H9 (cell line): Measurements from ENCODE around the gene EXOC3L1. TPM values are rescaled to one million over a fixed set of nuclear protein-coding genes. Genes with fewer than 3 reads are reported as not detected.

Source experiments
- DNase-seq: peaks from one replicate; pipeline ENCODE4 v3.0.0-alpha.2; 2017
- H2AFZ ChIP-seq: one replicate; pipeline ENCODE4 v1.6.1; 2013; ENCODE audit warnings: mild to moderate bottlenecking, low read length, control low read depth, moderate library complexity
- H2AK5ac ChIP-seq: 2 replicates; pipeline ENCODE4 v1.6.1; 2013; ENCODE audit warnings: low read length, control low read depth, mixed read lengths; ENCODE audit not compliant: insufficient read length
- H2BK120ac ChIP-seq: one replicate; pipeline ENCODE4 v1.6.1; 2013; ENCODE audit warnings: low read depth, mild to moderate bottlenecking, low read length, control low read depth, inconsistent platforms; ENCODE audit not compliant: poor library complexity, severe bottlenecking
- H2BK12ac ChIP-seq: 2 replicates; pipeline ENCODE4 v1.6.1; 2013; ENCODE audit warnings: low read length, control low read depth, mixed read lengths, low read depth; ENCODE audit not compliant: insufficient read length
- H2BK15ac ChIP-seq: 2 replicates; pipeline ENCODE4 v1.6.1; 2013; ENCODE audit warnings: low read depth, low read length, control low read depth
- H2BK20ac ChIP-seq: one replicate; pipeline ENCODE4 v1.6.1; 2013; ENCODE audit warnings: low read depth, mild to moderate bottlenecking, low read length, control low read depth, inconsistent platforms; ENCODE audit not compliant: poor library complexity, severe bottlenecking
- H2BK5ac ChIP-seq: 2 replicates; pipeline ENCODE4 v1.6.1; 2013; ENCODE audit warnings: low read length, control low read depth, mixed read lengths; ENCODE audit not compliant: insufficient read length
- H3K14ac ChIP-seq: 2 replicates; pipeline ENCODE4 v1.6.1; 2013; ENCODE audit warnings: low read length, control low read depth; ENCODE audit not compliant: insufficient read depth
- H3K18ac ChIP-seq: 2 replicates; pipeline ENCODE4 v1.6.1; 2013; ENCODE audit warnings: low read depth, mild to moderate bottlenecking, mixed read lengths, low read length, control low read depth; ENCODE audit not compliant: insufficient read length
- H3K23ac ChIP-seq: 2 replicates; pipeline ENCODE4 v1.6.1; 2013; ENCODE audit warnings: low read length, control low read depth, mixed read lengths, low read depth; ENCODE audit not compliant: insufficient read length
- H3K23me2 ChIP-seq: 2 replicates; pipeline ENCODE4 v1.6.1; 2013; ENCODE audit warnings: low read depth, mild to moderate bottlenecking, mixed read lengths, low read length, control low read depth; ENCODE audit not compliant: insufficient read length, poor library complexity, severe bottlenecking
- H3K27ac ChIP-seq: 2 replicates; pipeline ENCODE4 v1.5.1; 2013; ENCODE audit warnings: low read length, control low read depth, mixed read lengths, low read depth; ENCODE audit not compliant: insufficient read length
- H3K27me3 ChIP-seq: 2 replicates; pipeline ENCODE4 v1.6.1; 2013; ENCODE audit warnings: low read length, control low read depth, inconsistent platforms; ENCODE audit not compliant: insufficient read depth
- H3K4ac ChIP-seq: 2 replicates; pipeline ENCODE4 v1.6.1; 2013; ENCODE audit warnings: low read depth, mild to moderate bottlenecking, control low read depth, inconsistent platforms, low read length, moderate library complexity
- H3K4me1 ChIP-seq: 2 replicates; pipeline ENCODE4 v1.6.1; 2013; ENCODE audit warnings: low read length, control low read depth, inconsistent platforms; ENCODE audit not compliant: insufficient read depth
- H3K4me2 ChIP-seq: 2 replicates; pipeline ENCODE4 v1.6.1; 2013; ENCODE audit warnings: low read length, control low read depth, mixed read lengths; ENCODE audit not compliant: insufficient read length, insufficient read depth
- H3K56ac ChIP-seq: 2 replicates; pipeline ENCODE4 v1.6.1; 2013; ENCODE audit warnings: low read depth, mild to moderate bottlenecking, mixed read lengths, low read length, control low read depth; ENCODE audit not compliant: insufficient read length
- H3K79me1 ChIP-seq: 2 replicates; pipeline ENCODE4 v1.6.1; 2013; ENCODE audit warnings: low read depth, mild to moderate bottlenecking, moderate library complexity, low read length, control low read depth, inconsistent platforms; ENCODE audit not compliant: insufficient read depth, poor library complexity, severe bottlenecking
- H3K79me2 ChIP-seq: 2 replicates; pipeline ENCODE4 v1.6.1; 2013; ENCODE audit warnings: low read length, control low read depth, inconsistent platforms; ENCODE audit not compliant: insufficient read depth
- H3K9ac ChIP-seq: 2 replicates; pipeline ENCODE4 v1.6.1; 2013; ENCODE audit warnings: low read length, control low read depth, mixed read lengths; ENCODE audit not compliant: insufficient read length; ENCODE audit errors: extremely low read depth
- H3K9me3 ChIP-seq: one replicate; pipeline ENCODE4 v1.6.1; 2013; ENCODE audit warnings: low read depth, low read length, inconsistent platforms; ENCODE audit not compliant: control insufficient read depth
- H3T11ph ChIP-seq: one replicate; pipeline ENCODE4 v1.6.1; 2013; ENCODE audit warnings: mild to moderate bottlenecking, low read length, control low read depth, inconsistent platforms
- H4K20me1 ChIP-seq: one replicate; pipeline ENCODE4 v1.6.1; 2013; ENCODE audit not compliant: control insufficient read depth, insufficient read length, insufficient read depth
- H4K5ac ChIP-seq: 2 replicates; pipeline ENCODE4 v1.6.1; 2013; ENCODE audit warnings: low read depth, mild to moderate bottlenecking, mixed read lengths, low read length, control low read depth; ENCODE audit not compliant: insufficient read length
- H4K8ac ChIP-seq: replicated peaks from 2 replicates; pipeline ENCODE4 v1.6.1; 2013; ENCODE audit warnings: low read length, control low read depth, mixed read lengths, low read depth; ENCODE audit not compliant: insufficient read length
- H4K91ac ChIP-seq: 2 replicates; pipeline ENCODE4 v1.6.1; 2013; ENCODE audit warnings: low read depth, mild to moderate bottlenecking, moderate library complexity, mixed read lengths, low read length, control low read depth; ENCODE audit not compliant: insufficient read length
- H3K27ac Mint-ChIP-seq, 3 experiments: 2 replicates in 2 of 3; 3 replicates in 1 of 3; pipeline ENCODE4 v1.8.0; 2020 to 2021; ENCODE audit warnings: mixed read lengths in 3 of 3, mild to moderate bottlenecking in 1 of 3, moderate library complexity in 1 of 3
- H3K27me3 Mint-ChIP-seq: 2 replicates; pipeline ENCODE4 v1.8.0; 2021; ENCODE audit warnings: low read depth, mild to moderate bottlenecking, moderate library complexity, mixed read lengths
- H3K36me3 Mint-ChIP-seq, 3 experiments: 2 replicates in 2 of 3; 3 replicates in 1 of 3; pipeline ENCODE4 v1.8.0; 2020 to 2021; ENCODE audit warnings: low read depth in 3 of 3, mixed read lengths in 3 of 3; ENCODE audit not compliant: insufficient read depth in 1 of 3
- H3K4me1 Mint-ChIP-seq, 2 experiments: 2 replicates each; pipeline ENCODE4 v1.8.0; 2020; ENCODE audit warnings: mixed read lengths in 2 of 2
- H3K4me3 Mint-ChIP-seq, 2 experiments: 2 replicates in 1 of 2; 3 replicates in 1 of 2; pipeline ENCODE4 v1.8.0; 2020 to 2021; ENCODE audit warnings: mild to moderate bottlenecking in 2 of 2, mixed read lengths in 2 of 2, moderate library complexity in 1 of 2
- H3K9me3 Mint-ChIP-seq, 2 experiments: 2 replicates in 1 of 2; 3 replicates in 1 of 2; pipeline ENCODE4 v1.8.0; 2020; ENCODE audit warnings: mild to moderate bottlenecking in 2 of 2, mixed read lengths in 2 of 2, moderate library complexity in 1 of 2
- WGBS: extraction: QIAGEN DNeasy Blood & Tissue Kit; methylation state at CpG from one replicate; pipeline ENCODE4 v1.1.7; 2013; ENCODE audit warnings: missing lambda C conversion rate, low lambda C conversion rate, mixed read lengths; ENCODE audit not compliant: insufficient read length; ENCODE audit errors: extremely low coverage; 5-methylcytosine and 5-hydroxymethylcytosine counted together
- total RNA-seq: library from RNA; stranded (reverse); gene quantifications from 2 replicates; pipeline ENCODE4 v1.2.1, GENCODE V29; 2021
- TF ChIP-seq, protein P1 (sequence below): fragments of 200-600 bp; sonication (generic); conservative IDR thresholded peaks from 3 replicates; pipeline ENCODE4 v1.8.0; 2021; ENCODE audit warnings: antibody characterized with exemption, mild to moderate bottlenecking

The EXOC3L1 gene
- total RNA-seq, 1 experiment from 2014 or later = 3.3 TPM

DNA sequence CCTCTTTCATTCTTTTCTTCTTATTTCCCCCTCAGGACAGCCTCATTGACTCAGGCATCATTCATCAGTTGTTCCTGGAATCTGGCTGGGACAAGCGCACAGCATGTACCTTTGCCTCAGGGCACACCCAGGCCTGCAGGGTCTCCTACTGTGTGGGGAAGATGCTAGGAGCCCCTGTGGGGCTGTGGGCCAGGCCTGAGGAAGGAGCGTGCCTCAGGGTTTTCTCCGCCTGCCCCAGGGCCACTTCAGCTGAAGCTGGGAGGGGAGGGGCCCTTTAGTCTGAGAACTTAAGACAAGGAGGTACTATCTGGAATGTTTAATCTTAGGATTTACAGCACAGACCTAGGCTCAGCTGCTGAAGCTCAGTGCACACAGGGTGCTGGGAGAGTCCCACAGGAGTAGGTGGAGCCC lies 16.9 kb upstream of the EXOC3L1 start:
- Histone ChIP-seq H3K56ac (no peak overlapping the region), H3K18ac (no peak overlapping the region), H3K4ac (no peak overlapping the region), H4K5ac (no peak overlapping the region), H3K27ac (no peak overlapping the region), H2BK5ac (no peak overlapping the region), H4K8ac (no peak overlapping the region), H3K4me1 (no peaks in the 10 kb centered on the region), H3K9me3 (no peaks in the 10 kb centered on the region), H3K79me1 (no peaks in the 10 kb centered on the region), H3K23me2 (no peaks in the 10 kb centered on the region), H3K27me3 (no peaks in the 10 kb centered on the region; the same call in 1 of the 2 replicates), H4K91ac (no peak overlapping the region), H4K20me1 (no peaks in the 10 kb centered on the region), H3K4me2 (no peak overlapping the region), H3K9ac (no peak overlapping the region), H2BK20ac (no peak overlapping the region), H2BK12ac (no peak overlapping the region), H3K23ac (no peak overlapping the region), H3K14ac (no peak overlapping the region), H2BK15ac (no peak overlapping the region; the same call in 1 of the 2 replicates), H3K79me2 (no peaks in the 10 kb centered on the region), H2AFZ (no peak overlapping the region), H2BK120ac (no peak overlapping the region), H2AK5ac (no peak overlapping the region), H3T11ph (no peak overlapping the region)
- H3K27ac Mint-ChIP-seq = peak overlapping the region in 1 of 3 experiments; percentile 23; a peak in 1 of 7 replicates
- no peak for DNase-seq
- no CpG with 5 or more reads among the region's 3 CpGs for WGBS
- peaks cover 12% of the 10 kb centered on the region for H3K27me3 Mint-ChIP-seq
- H3K36me3 Mint-ChIP-seq = peaks cover 0 to 12% (median 0%) of the 10 kb centered on the region in 3 experiments; a peak in 2 of 7 replicates
- no peaks in the 10 kb centered on the region for H3K9me3 Mint-ChIP-seq
- TF ChIP-seq, protein P1, sequence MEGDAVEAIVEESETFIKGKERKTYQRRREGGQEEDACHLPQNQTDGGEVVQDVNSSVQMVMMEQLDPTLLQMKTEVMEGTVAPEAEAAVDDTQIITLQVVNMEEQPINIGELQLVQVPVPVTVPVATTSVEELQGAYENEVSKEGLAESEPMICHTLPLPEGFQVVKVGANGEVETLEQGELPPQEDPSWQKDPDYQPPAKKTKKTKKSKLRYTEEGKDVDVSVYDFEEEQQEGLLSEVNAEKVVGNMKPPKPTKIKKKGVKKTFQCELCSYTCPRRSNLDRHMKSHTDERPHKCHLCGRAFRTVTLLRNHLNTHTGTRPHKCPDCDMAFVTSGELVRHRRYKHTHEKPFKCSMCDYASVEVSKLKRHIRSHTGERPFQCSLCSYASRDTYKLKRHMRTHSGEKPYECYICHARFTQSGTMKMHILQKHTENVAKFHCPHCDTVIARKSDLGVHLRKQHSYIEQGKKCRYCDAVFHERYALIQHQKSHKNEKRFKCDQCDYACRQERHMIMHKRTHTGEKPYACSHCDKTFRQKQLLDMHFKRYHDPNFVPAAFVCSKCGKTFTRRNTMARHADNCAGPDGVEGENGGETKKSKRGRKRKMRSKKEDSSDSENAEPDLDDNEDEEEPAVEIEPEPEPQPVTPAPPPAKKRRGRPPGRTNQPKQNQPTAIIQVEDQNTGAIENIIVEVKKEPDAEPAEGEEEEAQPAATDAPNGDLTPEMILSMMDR = no peak
- peaks cover 10 to 12% of the 10 kb centered on the region in 2 experiments; a peak in 3 of 4 replicates for H3K4me1 Mint-ChIP-seq
- H3K4me3 Mint-ChIP-seq = no peak overlapping the region
